ENCODE measurements around the gene FHIT. TPM values are rescaled to one million over a fixed set of nuclear protein-coding genes. Genes with fewer than 3 reads are reported as not detected.

Gene FHIT
- total and polyA plus RNA-seq, 11 donors, result 4.2 to 26.8 (median 16.5) TPM

GRCh38 chr3:60856257-60857046 is 394.8 kb downstream of the FHIT start:
- H3K36me3 ChIP-seq, result no peaks in the 10 kb centered on the region
- WGBS, 4 donors, result 80 to 90% (median 85%) methylated on average over 4 of the region's 4 CpGs
- TF ChIP-seq POLR2A (IDR thresholded peaks at IDR 0.05) (no peak), CTCF (IDR thresholded peaks at IDR 0.05) (no peak)
- no peak overlapping the region for H3K27ac ChIP-seq
- H3K9me3 ChIP-seq, result peaks cover 0 to 11% (median 0%) of the 10 kb centered on the region in 12 donors
- no peak for ATAC-seq
- peaks cover 0 to 10% (median 0%) of the 10 kb centered on the region in 12 donors for H3K4me1 ChIP-seq
- DNase-seq, result no peak
- H3K4me3 ChIP-seq, result no peak overlapping the region
- H3K27me3 ChIP-seq, result no peaks in the 10 kb centered on the region
- intact Hi-C loops (cut with DNase I), result no loop called here

- peaks cover 0 to 11% (median 0%) of the 10 kb centered on the region in 12 donors for H3K9me3 ChIP-seq
- no peak overlapping the region for H3K4me3 ChIP-seq
- H3K27me3 ChIP-seq, result no peaks in the 10 kb centered on the region
- WGBS, 4 donors, result 78 to 91% (median 85%) methylated on average over 2 of the region's 2 CpGs
- peaks cover 0 to 10% (median 0%) of the 10 kb centered on the region in 12 donors for H3K4me1 ChIP-seq
- intact Hi-C loops (cut with DNase I), result no loop called here
- no peak for ATAC-seq
- TF ChIP-seq CTCF (IDR thresholded peaks at IDR 0.05) (no peak), POLR2A (IDR thresholded peaks at IDR 0.05) (no peak)
- DNase-seq, result no peak
- H3K27ac ChIP-seq, result peak overlapping the region in 1 of 12 donors; percentile 54
- H3K36me3 ChIP-seq, result no peaks in the 10 kb centered on the region
Measured at GRCh38 chr3:60855250-60855649, 396.0 kb downstream of the FHIT start.

GRCh38 chr3:60854791-60855190 is 396.5 kb downstream of the FHIT start:
- H3K27ac ChIP-seq, result peak overlapping the region in 1 of 12 donors; percentile 54
- H3K9me3 ChIP-seq, result peaks cover 0 to 11% (median 0%) of the 10 kb centered on the region in 12 donors
- no peaks in the 10 kb centered on the region for H3K27me3 ChIP-seq
- TF ChIP-seq POLR2A (IDR thresholded peaks at IDR 0.05), result no peak
- no peak for TF ChIP-seq CTCF (IDR thresholded peaks at IDR 0.05)
- no peak overlapping the region for H3K4me3 ChIP-seq
- ATAC-seq (peak in 1 of 4 donors; percentile 39), DNase-seq (no peak)
- H3K4me1 ChIP-seq, result peaks cover 0 to 10% (median 0%) of the 10 kb centered on the region in 12 donors
- 66 to 77% (median 72%) methylated on average over 1 of the region's 1 CpG for WGBS, 4 donors
- H3K36me3 ChIP-seq, result no peaks in the 10 kb centered on the region
- intact Hi-C loops (cut with DNase I), result no loop called here

- H3K9me3 ChIP-seq, result peaks cover 0 to 11% (median 0%) of the 10 kb centered on the region in 12 donors
- no peak overlapping the region for H3K27ac ChIP-seq
- DNase-seq (no peak), ATAC-seq (no peak)
- H3K36me3 ChIP-seq, result no peaks in the 10 kb centered on the region
- intact Hi-C loops (cut with DNase I), result no loop called here
- H3K4me1 ChIP-seq, result no peaks in the 10 kb centered on the region
- WGBS, 4 donors, result 39 to 79% (median 59%) methylated on average over 2 of the region's 2 CpGs
- no peaks in the 10 kb centered on the region for H3K27me3 ChIP-seq
- H3K4me3 ChIP-seq, result no peak overlapping the region
- no peak for TF ChIP-seq CTCF (IDR thresholded peaks at IDR 0.05)
- TF ChIP-seq POLR2A (IDR thresholded peaks at IDR 0.05), result no peak
Measured at GRCh38 chr3:60847791-60848190, 403.5 kb downstream of the FHIT start.
